ENCODE data around the gene RTN4RL2.
A peak's percentile ranks its signal among the peaks of the same experiment; 100 is the strongest.

RTN4RL2 gene

GRCh38 chr11:57463671-57464538 lies 3.6 kb downstream of the RTN4RL2 start:
- DNase-seq = no peak

- no peak for DNase-seq
These were observed 4.3 kb downstream of the RTN4RL2 start for GRCh38 chr11:57464539-57465181.

- DNase-seq = no peak
These were observed 6.4 kb downstream of the RTN4RL2 start for GRCh38 chr11:57466680-57467079.

DNA sequence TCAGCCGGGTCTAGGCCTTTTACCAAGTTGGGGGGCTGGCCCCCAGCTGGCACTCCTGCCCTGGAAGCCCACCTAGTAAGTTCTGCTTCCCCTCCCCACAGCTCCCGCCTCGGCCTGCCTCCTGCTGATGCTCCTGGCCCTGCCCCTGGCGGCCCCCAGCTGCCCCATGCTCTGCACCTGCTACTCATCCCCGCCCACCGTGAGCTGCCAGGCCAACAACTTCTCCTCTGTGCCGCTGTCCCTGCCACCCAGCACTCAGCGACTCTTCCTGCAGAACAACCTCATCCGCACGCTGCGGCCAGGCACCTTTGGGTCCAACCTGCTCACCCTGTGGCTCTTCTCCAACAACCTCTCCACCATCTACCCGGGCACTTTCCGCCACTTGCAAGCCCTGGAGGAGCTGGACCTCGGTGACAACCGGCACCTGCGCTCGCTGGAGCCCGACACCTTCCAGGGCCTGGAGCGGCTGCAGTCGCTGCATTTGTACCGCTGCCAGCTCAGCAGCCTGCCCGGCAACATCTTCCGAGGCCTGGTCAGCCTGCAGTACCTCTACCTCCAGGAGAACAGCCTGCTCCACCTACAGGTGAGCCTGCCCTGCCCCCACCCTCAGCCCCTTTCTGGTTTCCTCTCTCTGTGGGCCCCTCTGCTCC lies 7.3 kb downstream of the RTN4RL2 start:
- DNase-seq = no peak

DNA sequence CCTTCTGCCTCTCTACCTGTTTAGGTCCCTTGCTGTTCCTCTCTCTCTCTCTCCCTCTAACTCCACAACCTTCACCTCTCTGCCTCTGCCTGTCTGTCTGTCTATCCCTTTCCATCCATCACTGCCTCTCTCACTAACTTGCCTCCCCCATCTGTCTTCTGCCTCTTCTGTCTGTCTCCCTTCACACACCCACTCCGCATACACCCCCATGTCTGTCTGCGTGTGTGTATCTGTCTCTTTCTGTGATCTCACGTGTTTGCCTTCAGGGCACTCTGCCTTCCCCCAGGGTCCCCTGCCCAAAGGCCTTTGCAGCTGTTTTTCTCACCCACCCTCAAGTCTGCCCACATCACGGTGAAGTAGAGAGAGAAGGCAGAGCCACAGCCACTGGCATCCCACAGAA lies 7.9 kb downstream of the RTN4RL2 start:
- DNase-seq = no peak

- DNase-seq = no peak
These were observed 8.9 kb downstream of the RTN4RL2 start for GRCh38 chr11:57469268-57469667.

- no peak for DNase-seq
These were observed 11.2 kb downstream of the RTN4RL2 start for GRCh38 chr11:57471496-57471895.

DNA sequence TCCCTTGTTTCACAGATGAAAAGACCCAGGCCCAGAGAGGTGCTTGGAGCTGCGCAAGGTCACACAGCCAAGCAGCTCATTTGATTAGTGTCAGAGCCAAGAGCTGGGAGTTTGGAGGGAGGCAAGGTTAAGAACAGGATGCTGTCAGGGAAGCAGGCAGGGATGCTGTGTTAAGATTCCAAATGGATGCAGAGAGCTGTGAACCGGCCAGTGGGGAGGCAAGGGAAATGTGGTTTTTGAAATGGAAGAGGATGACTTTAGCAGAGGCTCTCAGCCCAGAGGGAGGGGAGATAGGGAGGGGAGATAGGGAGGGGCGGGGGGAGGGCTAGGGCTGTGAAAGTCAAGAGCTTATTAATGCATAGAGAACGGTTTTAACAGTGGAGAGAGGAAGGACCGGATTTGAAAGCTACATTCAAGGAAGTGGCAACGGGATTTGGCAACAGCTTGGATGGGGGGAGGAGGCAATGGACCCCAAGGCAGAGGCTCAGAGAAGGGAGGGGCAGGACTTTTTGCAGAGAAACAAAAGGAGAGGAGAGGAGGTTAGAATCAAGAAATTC lies 13.0 kb downstream of the RTN4RL2 start:
- no peak for DNase-seq

DNA sequence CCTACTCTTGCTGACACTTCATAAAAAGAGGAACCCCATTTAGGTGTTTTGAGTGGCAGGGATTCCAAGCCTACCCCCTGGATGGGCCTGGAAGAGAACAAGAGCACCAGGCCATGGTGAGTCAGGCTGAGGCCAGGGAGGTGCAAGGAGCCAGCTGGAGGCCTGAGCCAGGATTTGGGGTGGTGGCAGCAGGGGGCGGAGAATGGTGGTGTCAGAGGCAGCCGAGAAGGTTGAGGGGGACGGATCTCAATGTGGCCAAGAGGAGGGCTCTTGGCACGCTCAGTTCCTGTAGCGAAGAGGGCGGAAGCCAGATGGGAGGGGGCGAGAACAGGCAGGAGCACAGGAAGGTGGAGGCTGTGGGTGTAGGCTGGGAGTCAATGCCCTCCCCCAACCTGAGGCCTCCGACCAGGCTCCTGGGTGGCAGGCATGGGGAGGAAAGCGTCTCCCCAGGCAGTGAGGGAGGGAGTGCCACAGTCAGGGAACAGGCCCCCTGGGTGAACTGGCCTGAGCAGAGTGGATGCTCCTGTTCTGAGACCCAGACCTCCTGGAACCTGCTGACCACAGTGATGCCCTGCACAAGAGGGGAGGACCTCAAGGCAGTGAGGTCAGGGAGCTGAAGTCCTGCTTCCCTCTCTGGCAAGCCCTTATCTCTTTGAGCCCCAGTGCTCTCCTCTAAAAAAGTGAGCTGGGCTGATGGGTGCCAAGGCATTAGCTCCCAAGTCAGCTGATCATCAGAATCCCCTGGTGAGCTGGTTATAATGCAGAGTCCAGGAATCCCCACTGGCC lies 13.9 kb downstream of the RTN4RL2 start:
- DNase-seq = peak in 4 of 6 experiments; percentile 16 to 52 (median 38)

DNA sequence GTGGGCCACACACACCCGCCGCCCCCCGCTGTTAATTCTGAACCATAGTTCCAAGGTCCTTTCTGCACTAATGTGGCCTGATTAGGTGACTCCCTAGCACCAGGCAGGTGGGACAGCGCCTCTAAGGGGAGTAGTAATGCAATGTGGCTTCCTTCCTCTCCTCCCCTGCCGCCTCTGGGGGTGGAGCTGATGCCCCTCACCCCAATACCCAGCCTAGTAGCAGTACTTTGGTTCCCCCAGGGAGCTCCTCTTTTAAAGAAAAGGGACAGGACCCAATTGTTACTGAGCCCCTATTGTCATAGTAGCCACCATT lies 14.4 kb downstream of the RTN4RL2 start:
- DNase-seq = peak in 1 of 6 experiments; percentile 4

DNA sequence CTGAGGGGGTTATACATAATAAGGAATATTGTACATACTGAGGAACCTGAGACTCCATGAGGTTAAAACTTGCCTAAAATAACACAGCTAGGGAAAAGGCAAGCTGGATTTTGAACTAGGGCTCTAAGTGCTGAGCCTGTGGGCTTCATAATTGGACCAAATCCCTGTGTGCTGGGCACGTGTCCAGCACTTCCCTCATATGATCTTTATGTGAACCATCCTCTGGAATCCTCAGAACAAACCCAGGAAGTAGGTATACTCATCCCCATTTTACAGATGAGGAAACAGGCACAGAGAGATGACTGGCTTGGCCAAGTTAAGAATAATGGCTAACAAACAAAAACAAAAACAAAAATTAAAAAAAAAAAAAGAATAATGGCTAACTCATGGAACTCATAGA lies 14.9 kb downstream of the RTN4RL2 start:
- no peak for DNase-seq

DNA sequence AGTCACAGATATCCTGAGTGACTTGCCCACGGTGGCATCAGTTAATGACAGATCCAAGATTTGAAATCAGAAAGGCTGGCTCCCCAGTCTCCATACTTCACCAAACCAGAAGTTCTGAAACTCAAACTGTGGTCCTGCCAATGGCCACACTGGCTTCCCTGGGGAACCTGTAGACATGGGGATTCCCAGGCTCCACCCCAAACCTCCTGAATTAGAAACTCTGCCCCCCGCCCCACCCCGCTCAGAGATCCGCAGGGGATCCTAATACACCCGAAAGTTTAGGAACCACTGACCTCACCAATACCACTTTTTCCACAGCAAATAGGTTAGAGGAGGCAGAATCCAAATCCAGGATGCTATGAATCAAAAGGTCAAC lies 15.3 kb downstream of the RTN4RL2 start:
- no peak for DNase-seq

GRCh38 chr11:57476047-57476756 lies 15.9 kb downstream of the RTN4RL2 start:
- peak in 4 of 6 experiments; percentile 18 to 41 (median 34) for DNase-seq

DNA sequence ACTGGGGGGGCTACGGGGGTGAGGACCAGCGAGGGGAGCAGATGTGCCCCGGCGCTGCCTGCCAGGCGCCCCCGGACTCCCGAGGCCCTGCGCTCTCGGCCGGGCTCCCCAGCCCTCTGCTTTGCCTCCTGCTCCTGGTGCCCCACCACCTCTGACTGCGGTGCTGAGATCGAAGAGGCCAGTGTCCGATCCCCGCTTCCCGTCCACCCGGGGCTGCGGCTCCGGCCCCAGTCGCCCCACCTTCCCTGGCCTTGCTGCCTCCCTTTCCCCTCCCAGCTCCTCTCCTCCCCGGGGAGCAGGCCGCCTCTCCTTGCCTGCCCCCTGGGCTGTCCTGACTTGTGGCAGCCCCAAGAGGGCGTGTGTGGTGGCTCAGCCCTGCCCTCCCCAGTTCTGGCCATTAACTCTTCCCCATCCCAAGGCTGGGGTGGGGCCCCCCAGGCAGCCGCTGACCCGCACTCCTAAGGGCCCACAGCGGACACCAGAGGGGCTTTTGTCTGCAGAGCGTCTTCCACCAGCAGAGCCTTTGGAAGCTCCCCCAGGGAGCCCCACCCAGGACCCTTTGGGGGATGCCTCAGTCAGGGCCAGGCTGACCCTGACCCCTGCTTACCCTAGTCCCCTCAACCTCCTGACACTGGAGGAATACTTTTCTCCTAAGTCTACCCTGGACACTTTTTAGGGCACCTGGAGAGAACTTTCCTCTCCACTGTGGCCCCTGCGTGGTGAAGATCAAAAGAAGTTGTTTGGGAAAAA lies 16.6 kb downstream of the RTN4RL2 start:
- DNase-seq = peak in 5 of 6 experiments; percentile 5 to 32 (median 26)

- DNase-seq = no peak
These were observed 17.3 kb downstream of the RTN4RL2 start for GRCh38 chr11:57477507-57478189.

GRCh38 chr11:57479021-57479663 lies 18.8 kb downstream of the RTN4RL2 start:
- DNase-seq = no peak

DNA sequence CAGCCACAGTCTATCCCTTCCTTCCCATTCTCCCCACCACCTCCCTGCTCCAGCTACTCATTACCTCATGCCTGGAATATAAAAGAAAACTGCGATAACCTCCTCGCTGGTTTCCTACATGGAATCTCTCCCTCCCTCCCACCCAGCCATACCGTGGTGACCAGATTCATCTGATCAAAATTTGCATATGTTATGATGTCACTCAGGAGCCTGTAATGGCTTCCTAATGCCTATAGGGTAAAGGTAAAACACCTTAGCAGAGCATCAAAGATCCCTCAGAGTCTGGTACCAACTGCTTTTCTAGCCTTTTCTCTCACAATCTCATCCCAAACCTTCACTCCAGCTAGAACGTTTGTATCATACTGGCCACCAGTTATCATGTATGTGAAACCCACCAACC lies 19.6 kb downstream of the RTN4RL2 start:
- no peak for DNase-seq

GRCh38 chr11:57480409-57481137 lies 20.2 kb downstream of the RTN4RL2 start:
- DNase-seq = peak in 4 of 6 experiments; percentile 32 to 54 (median 40)

GRCh38 chr11:57481315-57481714 lies 21.0 kb downstream of the RTN4RL2 start:
- DNase-seq = no peak
